DOHH2 (cell line): ENCODE data around the gene LYZ.

Source experiments
- H3F3A ChIP-seq: fragments of 200-600 bp; sonication (generic), shearing (Covaris generic); 2 replicates; pipeline ENCODE4 v1.6.0; 2016; ENCODE audit warnings: antibody characterized with exemption, mild to moderate bottlenecking; ENCODE audit not compliant: control insufficient read depth, insufficient read depth
- H3K27ac ChIP-seq: fragments of 200-600 bp; sonication (generic); 2 replicates; pipeline ENCODE4 v1.5.1; 2014; ENCODE audit warnings: low read depth, mild to moderate bottlenecking, low read length, moderate library complexity
- H3K27me3 ChIP-seq: fragments of 200-600 bp; sonication (generic); 2 replicates; pipeline ENCODE4 v1.6.1; 2014; ENCODE audit warnings: mild to moderate bottlenecking, low read length, mixed read lengths; ENCODE audit not compliant: control insufficient read depth
- H3K36me3 ChIP-seq: fragments of 200-600 bp; sonication (generic); 2 replicates; pipeline ENCODE4 v1.6.1; 2014; ENCODE audit warnings: mild to moderate bottlenecking, low read length, moderate library complexity, mixed read lengths; ENCODE audit not compliant: control insufficient read depth
- H3K4me1 ChIP-seq: fragments of 200-600 bp; sonication (generic); 2 replicates; pipeline ENCODE4 v1.6.1; 2014; ENCODE audit warnings: mild to moderate bottlenecking, low read length, mixed read lengths; ENCODE audit not compliant: control insufficient read depth
- H3K4me2 ChIP-seq: fragments of 200-600 bp; sonication (generic); 2 replicates; pipeline ENCODE4 v1.6.0; 2014; ENCODE audit warnings: mild to moderate bottlenecking, low read length, moderate library complexity
- H3K4me3 ChIP-seq: fragments of 200-600 bp; sonication (generic); 2 replicates; pipeline ENCODE4 v1.5.1; 2014; ENCODE audit warnings: mild to moderate bottlenecking, low read length, mixed read lengths
- H3K79me2 ChIP-seq: fragments of 200-600 bp; sonication (generic); 2 replicates; pipeline ENCODE4 v1.6.1; 2014; ENCODE audit warnings: mild to moderate bottlenecking, low read length, mixed read lengths; ENCODE audit not compliant: control insufficient read depth
- H3K9me2 ChIP-seq: fragments of 200-600 bp; sonication (generic); replicated peaks from 2 replicates; pipeline ENCODE4 v1.6.1; 2014; ENCODE audit warnings: mild to moderate bottlenecking, low read length, mixed read lengths; ENCODE audit not compliant: control insufficient read depth
- H3K9me3 ChIP-seq: fragments of 200-600 bp; sonication (generic); 2 replicates; pipeline ENCODE4 v1.6.1; 2014; ENCODE audit warnings: antibody characterized with exemption, low read length, mixed read lengths; ENCODE audit not compliant: control insufficient read depth, insufficient read depth
- H4K20me1 ChIP-seq: fragments of 200-600 bp; sonication (generic); 2 replicates; pipeline ENCODE4 v1.6.0; 2014; ENCODE audit warnings: low read depth, mild to moderate bottlenecking, antibody characterized with exemption, low read length, moderate library complexity; ENCODE audit not compliant: control insufficient read depth, insufficient read depth
- EZH2phosphoT487 ChIP-seq: fragments of 200-600 bp; sonication (generic); IDR thresholded peaks from 2 replicates; pipeline ENCODE4 v1.6.1; 2017; ENCODE audit warnings: borderline replicate concordance, mild to moderate bottlenecking, antibody characterized with exemption, low read length, moderate library complexity, mixed read lengths
- TF ChIP-seq, protein P1 (sequence below): fragments of 200-600 bp; sonication (generic); IDR thresholded peaks from one replicate; pipeline ENCODE4 v1.5.1; 2014; ENCODE audit warnings: antibody characterized with exemption, mild to moderate bottlenecking, low read depth, low read length; ENCODE audit not compliant: poor library complexity, severe bottlenecking

LYZ gene

DNA sequence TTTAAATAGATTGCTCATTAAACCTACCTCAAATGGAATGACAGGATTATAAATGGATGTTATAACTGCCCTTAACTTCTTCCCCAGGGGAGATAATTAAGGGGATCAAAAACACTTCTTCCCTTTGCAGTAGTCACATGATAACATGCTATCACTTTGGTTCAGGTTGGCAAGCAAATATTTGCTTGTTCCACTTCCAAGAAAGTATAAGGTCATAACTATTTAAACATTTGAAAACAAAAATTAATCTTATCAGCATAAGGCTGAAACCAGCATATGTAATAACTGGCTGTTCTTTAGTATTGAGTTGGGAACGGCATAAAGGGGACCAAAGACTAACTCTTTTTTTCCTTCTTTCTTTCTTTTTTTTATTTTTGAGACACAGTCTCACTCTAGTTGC is 2.4 kb upstream of the LYZ start:
- Histone ChIP-seq H3K27ac (no peak overlapping the region), H3K9me2 (no peaks in the 10 kb centered on the region), H3K27me3 (no peaks in the 10 kb centered on the region), H3K79me2 (no peaks in the 10 kb centered on the region), H3K4me1 (peaks cover 8% of the 10 kb centered on the region), H3K4me2 (no peak overlapping the region), H3K4me3 (no peak overlapping the region), H4K20me1 (no peaks in the 10 kb centered on the region), H3K9me3 (no peaks in the 10 kb centered on the region), H3F3A (no peaks in the 10 kb centered on the region), H3K36me3 (no peaks in the 10 kb centered on the region)
- TF ChIP-seq EZH2phosphoT487: no peak
- TF ChIP-seq, protein P1, sequence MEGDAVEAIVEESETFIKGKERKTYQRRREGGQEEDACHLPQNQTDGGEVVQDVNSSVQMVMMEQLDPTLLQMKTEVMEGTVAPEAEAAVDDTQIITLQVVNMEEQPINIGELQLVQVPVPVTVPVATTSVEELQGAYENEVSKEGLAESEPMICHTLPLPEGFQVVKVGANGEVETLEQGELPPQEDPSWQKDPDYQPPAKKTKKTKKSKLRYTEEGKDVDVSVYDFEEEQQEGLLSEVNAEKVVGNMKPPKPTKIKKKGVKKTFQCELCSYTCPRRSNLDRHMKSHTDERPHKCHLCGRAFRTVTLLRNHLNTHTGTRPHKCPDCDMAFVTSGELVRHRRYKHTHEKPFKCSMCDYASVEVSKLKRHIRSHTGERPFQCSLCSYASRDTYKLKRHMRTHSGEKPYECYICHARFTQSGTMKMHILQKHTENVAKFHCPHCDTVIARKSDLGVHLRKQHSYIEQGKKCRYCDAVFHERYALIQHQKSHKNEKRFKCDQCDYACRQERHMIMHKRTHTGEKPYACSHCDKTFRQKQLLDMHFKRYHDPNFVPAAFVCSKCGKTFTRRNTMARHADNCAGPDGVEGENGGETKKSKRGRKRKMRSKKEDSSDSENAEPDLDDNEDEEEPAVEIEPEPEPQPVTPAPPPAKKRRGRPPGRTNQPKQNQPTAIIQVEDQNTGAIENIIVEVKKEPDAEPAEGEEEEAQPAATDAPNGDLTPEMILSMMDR: no peak

DNA sequence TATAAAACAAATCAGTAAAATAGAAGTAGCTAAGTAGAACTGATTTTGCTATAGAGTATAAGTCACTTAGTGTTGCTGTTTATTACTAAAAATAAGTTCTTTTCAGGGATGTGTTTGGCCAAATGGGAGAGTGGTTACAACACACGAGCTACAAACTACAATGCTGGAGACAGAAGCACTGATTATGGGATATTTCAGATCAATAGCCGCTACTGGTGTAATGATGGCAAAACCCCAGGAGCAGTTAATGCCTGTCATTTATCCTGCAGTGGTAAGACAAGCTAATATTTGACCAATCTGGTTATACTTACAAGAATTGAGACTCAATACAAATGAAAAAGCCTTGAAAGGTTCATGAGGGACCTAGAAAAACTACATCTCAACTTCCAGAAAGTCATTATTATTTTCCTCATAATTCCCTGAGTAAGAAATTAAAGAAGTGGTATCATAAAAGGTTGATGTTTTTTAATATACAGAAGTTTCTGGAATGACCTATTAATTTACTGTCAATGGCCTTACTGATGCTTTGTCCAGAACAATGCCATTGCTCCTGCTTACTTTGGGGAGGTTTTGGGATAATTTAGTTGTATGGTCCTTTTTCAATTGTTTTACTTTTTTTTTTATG is 1.9 kb downstream of the LYZ start:
- H4K20me1 ChIP-seq: no peaks in the 10 kb centered on the region
- H3K9me3 ChIP-seq: no peaks in the 10 kb centered on the region
- no peaks in the 10 kb centered on the region for H3K79me2 ChIP-seq
- no peak overlapping the region for H3K4me2 ChIP-seq
- no peaks in the 10 kb centered on the region for H3F3A ChIP-seq
- no peaks in the 10 kb centered on the region for H3K27me3 ChIP-seq
- no peak overlapping the region for H3K27ac ChIP-seq
- TF ChIP-seq, protein P1: no peak
- no peak for TF ChIP-seq EZH2phosphoT487
- no peaks in the 10 kb centered on the region for H3K9me2 ChIP-seq
- peaks cover 8% of the 10 kb centered on the region for H3K4me1 ChIP-seq
- H3K36me3 ChIP-seq: no peaks in the 10 kb centered on the region
- H3K4me3 ChIP-seq: no peak overlapping the region

DNA sequence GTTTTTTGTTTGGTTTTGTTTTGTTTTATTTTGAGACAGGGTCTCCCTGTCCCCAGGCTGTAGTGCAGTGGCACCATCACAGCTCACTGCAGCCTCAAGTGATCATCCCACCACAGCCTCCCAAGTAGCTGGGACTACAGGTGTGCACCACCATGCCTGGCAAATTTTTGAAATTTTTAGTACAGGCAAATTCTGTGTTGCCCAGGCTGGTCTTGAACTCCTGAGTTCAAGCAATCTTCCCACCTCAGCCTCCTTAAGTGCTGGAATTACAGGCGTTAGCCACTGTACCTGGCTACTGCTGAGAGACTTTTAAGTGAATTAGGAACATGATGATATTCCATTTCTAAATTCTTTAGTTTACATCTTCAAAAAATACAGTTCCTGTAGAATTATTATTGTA is 2.6 kb downstream of the LYZ start:
- Histone ChIP-seq H3K27me3 (no peaks in the 10 kb centered on the region), H3K9me3 (no peaks in the 10 kb centered on the region), H4K20me1 (no peaks in the 10 kb centered on the region), H3K27ac (no peak overlapping the region), H3K4me2 (no peak overlapping the region), H3K4me1 (peaks cover 8% of the 10 kb centered on the region), H3K36me3 (no peaks in the 10 kb centered on the region), H3F3A (no peaks in the 10 kb centered on the region), H3K4me3 (no peak overlapping the region), H3K9me2 (no peaks in the 10 kb centered on the region), H3K79me2 (no peaks in the 10 kb centered on the region)
- TF ChIP-seq, protein P1: no peak
- TF ChIP-seq EZH2phosphoT487: no peak
